Upper lobe of left lung (tissue), 4 donors: ENCODE results near the gene CCDC142.

Source experiments
- POLR2A ChIP-seq, 4 donors: fragments of 450-650 bp; IDR thresholded peaks; one replicate each; pipeline ENCODE4 v1.5.1; 2016 to 2017; ENCODE audit warnings: antibody characterized with exemption in 4 of 4, mild to moderate bottlenecking in 2 of 4
- POLR2AphosphoS5 ChIP-seq, 2 donors: sonication (generic); formaldehyde crosslinking; IDR thresholded peaks; one replicate each; pipeline ENCODE4 v1.5.1; 2017; ENCODE audit warnings: antibody characterized with exemption in 2 of 2
- TF ChIP-seq, protein P1 (sequence below), 6 experiments: fragments of 450-650 bp in 4 of 6; fragments of 200-600 bp in 2 of 6; sonication (generic) in 2 of 6; IDR thresholded peaks; one replicate each; pipeline ENCODE4 v1.5.1; 2016 to 2019; ENCODE audit warnings: antibody characterized with exemption in 6 of 6

DNA sequence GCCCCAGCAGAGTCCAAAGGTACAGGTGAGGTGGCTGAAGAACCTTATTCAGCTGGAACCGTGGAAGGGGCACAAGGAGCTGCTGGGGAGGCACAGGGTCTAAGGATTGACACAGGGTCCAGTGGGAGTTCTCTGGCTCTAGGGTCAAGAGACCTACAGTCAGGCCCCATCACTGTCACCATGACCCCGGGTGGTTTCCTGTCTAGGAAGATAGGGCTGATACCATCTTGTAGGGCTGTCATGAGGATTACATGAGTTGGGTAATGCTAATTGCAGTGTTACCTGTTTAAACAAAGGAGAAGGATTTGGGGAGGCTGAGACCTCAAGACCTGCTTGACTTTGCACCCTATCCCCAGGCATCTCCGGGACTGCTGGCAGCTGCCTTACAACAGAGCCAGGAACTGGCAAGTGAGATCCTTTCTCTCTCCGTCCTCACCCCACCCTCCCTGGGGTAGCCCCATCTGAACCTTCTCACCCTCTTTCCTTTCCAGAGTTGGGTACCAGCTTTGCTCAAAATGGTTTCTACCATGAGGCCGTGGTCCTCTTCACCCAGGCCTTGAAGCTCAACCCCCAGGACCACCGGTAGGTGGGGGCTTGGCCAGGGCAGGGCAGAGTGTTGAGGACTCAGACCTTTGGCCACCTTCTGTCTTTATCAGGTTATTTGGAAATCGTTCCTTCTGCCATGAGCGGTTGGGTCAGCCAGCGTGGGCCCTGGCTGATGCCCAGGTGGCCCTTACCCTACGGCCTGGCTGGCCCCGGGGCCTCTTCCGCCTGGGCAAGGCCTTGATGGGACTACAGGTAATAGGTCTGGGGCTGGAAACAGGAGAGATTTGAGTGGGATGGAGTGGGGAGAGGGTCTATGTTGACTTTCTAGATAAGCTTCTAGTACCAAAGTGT lies 9.1 kb upstream of the CCDC142 start:
- TF ChIP-seq, protein P1, sequence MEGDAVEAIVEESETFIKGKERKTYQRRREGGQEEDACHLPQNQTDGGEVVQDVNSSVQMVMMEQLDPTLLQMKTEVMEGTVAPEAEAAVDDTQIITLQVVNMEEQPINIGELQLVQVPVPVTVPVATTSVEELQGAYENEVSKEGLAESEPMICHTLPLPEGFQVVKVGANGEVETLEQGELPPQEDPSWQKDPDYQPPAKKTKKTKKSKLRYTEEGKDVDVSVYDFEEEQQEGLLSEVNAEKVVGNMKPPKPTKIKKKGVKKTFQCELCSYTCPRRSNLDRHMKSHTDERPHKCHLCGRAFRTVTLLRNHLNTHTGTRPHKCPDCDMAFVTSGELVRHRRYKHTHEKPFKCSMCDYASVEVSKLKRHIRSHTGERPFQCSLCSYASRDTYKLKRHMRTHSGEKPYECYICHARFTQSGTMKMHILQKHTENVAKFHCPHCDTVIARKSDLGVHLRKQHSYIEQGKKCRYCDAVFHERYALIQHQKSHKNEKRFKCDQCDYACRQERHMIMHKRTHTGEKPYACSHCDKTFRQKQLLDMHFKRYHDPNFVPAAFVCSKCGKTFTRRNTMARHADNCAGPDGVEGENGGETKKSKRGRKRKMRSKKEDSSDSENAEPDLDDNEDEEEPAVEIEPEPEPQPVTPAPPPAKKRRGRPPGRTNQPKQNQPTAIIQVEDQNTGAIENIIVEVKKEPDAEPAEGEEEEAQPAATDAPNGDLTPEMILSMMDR (IDR thresholded peaks at IDR 0.05) = no peak
- TF ChIP-seq POLR2AphosphoS5 (IDR thresholded peaks at IDR 0.05) (no peak), POLR2A (IDR thresholded peaks at IDR 0.05) (no peak)
